BLaER1 treated with 17β-estradiol and CSF1 and Interleukin-3, amounts not matched to agents 10 nM and 100 nM (cell line): Measurements from ENCODE around the gene IGSF22.

Source experiments
- H3K27ac ChIP-seq, 11 experiments: shearing (Covaris generic); formaldehyde crosslinking; 2 replicates each; pipeline ENCODE4 v1.8.1; 2022
- H3K27me3 ChIP-seq, 11 experiments: shearing (Covaris generic); formaldehyde crosslinking; 2 replicates each; pipeline ENCODE4 v1.8.1; 2022
- H3K36me3 ChIP-seq, 11 experiments: shearing (Covaris generic); formaldehyde crosslinking; 2 replicates each; pipeline ENCODE4 v1.8.1; 2022
- H3K4me1 ChIP-seq, 10 experiments: shearing (Covaris generic); formaldehyde crosslinking; 2 replicates each; pipeline ENCODE4 v1.8.1; 2022
- H3K4me2 ChIP-seq, 11 experiments: shearing (Covaris generic); formaldehyde crosslinking; 2 replicates each; pipeline ENCODE4 v1.8.1; 2022
- H3K4me3 ChIP-seq, 10 experiments: shearing (Covaris generic); formaldehyde crosslinking; 2 replicates each; pipeline ENCODE4 v1.8.1; 2022
- H3K9ac ChIP-seq, 11 experiments: shearing (Covaris generic); formaldehyde crosslinking; 2 replicates each; pipeline ENCODE4 v1.8.1; 2022
- H3K9me3 ChIP-seq, 11 experiments: shearing (Covaris generic); formaldehyde crosslinking; replicated peaks in 1 of 11; 2 replicates each; pipeline ENCODE4 v1.8.1; 2022
- H4K20me1 ChIP-seq, 11 experiments: shearing (Covaris generic); formaldehyde crosslinking; 2 replicates each; pipeline ENCODE4 v1.8.1; 2022
- Cebpa-rat ChIP-seq, 11 experiments: shearing (Covaris generic); IDR thresholded peaks; 2 replicates each; pipeline ENCODE4 v1.8.1; 2022

The IGSF22 gene

GRCh38 chr11:18707811-18708340 lies 18.1 kb downstream of the IGSF22 start:
- Histone ChIP-seq H3K9me3 (no peaks in the 10 kb centered on the region; a peak in 2 of 22 replicates), H3K4me2 (no peak overlapping the region), H3K36me3 (peaks cover 0 to 19% (median 0%) of the 10 kb centered on the region in 11 experiments; a peak in 4 of 22 replicates), H4K20me1 (peaks cover 0 to 22% (median 0%) of the 10 kb centered on the region in 11 experiments; a peak in 4 of 22 replicates), H3K4me1 (peaks cover 6 to 16% (median 13%) of the 10 kb centered on the region in 10 experiments; a peak in 16 of 20 replicates), H3K27me3 (peaks cover 16 to 33% (median 25%) of the 10 kb centered on the region in 11 experiments), H3K27ac (no peak overlapping the region), H3K9ac (no peak overlapping the region), H3K4me3 (no peak overlapping the region)
- no peak for TF ChIP-seq Cebpa-rat (IDR thresholded peaks at IDR 0.05)

- Histone ChIP-seq H3K9me3 (no peaks in the 10 kb centered on the region; a peak in 2 of 22 replicates), H3K4me1 (peaks cover 9 to 18% (median 13%) of the 10 kb centered on the region in 10 experiments; a peak in 17 of 20 replicates), H3K4me2 (peak overlapping the region; percentile 8 to 67 (median 57); a peak in 18 of 22 replicates), H3K27me3 (peaks cover 16 to 33% (median 25%) of the 10 kb centered on the region in 11 experiments), H3K36me3 (peaks cover 0 to 32% (median 0%) of the 10 kb centered on the region in 11 experiments; a peak in 8 of 22 replicates), H4K20me1 (peaks cover 0 to 33% (median 0%) of the 10 kb centered on the region in 11 experiments; a peak in 4 of 22 replicates), H3K4me3 (peak overlapping the region in 2 of 10 experiments; percentile 33 to 44; a peak in 3 of 20 replicates), H3K27ac (no peak overlapping the region), H3K9ac (no peak overlapping the region)
- TF ChIP-seq Cebpa-rat (IDR thresholded peaks at IDR 0.05): no peak
These were observed 19.4 kb downstream of the IGSF22 start for GRCh38 chr11:18706330-18707243.

DNA sequence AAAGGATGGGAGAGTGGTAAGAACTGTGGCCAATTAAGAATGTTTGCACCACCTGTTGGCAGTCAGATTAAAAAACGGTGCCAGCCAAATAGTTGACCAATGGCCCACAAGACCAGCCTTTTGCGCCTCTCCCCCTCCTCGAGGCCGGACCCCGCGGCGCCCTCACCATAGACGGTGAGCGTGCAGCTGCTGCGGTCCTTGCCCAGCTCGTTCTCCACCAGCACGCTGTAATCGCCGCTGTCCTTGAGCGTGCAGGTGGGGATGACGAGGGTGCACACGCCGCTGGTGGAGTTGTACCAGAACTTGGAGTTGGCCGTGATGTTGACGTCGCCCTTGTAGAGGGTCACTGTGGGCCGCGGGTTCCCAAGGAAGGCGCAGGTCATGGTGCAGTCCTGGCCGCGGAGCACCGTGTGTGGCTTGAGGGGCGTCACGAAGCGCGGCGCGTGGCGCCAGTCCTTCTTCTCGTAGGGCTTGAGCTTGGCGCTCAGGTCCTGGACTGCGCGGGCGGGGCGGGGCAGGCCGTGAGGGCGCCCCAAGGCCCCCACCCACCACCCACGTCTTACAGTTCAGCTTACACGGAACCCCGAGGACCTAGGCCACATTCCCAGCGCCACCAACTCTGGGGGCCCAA lies 20.2 kb downstream of the IGSF22 start:
- Histone ChIP-seq H3K27ac (no peak overlapping the region), H3K4me1 (peaks cover 11 to 27% (median 15%) of the 10 kb centered on the region in 10 experiments; a peak in 18 of 20 replicates), H3K36me3 (peaks cover 0 to 40% (median 0%) of the 10 kb centered on the region in 11 experiments; a peak in 9 of 22 replicates), H3K9me3 (no peaks in the 10 kb centered on the region; a peak in 2 of 22 replicates), H3K4me2 (peak overlapping the region; percentile 15 to 66 (median 57); a peak in 20 of 22 replicates), H3K27me3 (peaks cover 16 to 33% (median 25%) of the 10 kb centered on the region in 11 experiments), H3K9ac (no peak overlapping the region), H3K4me3 (no peak overlapping the region), H4K20me1 (peaks cover 0 to 38% (median 0%) of the 10 kb centered on the region in 11 experiments; a peak in 4 of 22 replicates)
- no peak for TF ChIP-seq Cebpa-rat (IDR thresholded peaks at IDR 0.05)

GRCh38 chr11:18704698-18705097 lies 21.3 kb downstream of the IGSF22 start:
- H3K4me2 ChIP-seq: no peak overlapping the region
- H3K9me3 ChIP-seq: no peaks in the 10 kb centered on the region; a peak in 2 of 22 replicates
- H3K36me3 ChIP-seq: peaks cover 0 to 41% (median 0%) of the 10 kb centered on the region in 11 experiments; a peak in 9 of 22 replicates
- H3K27ac ChIP-seq: no peak overlapping the region
- H3K27me3 ChIP-seq: peaks cover 16 to 33% (median 25%) of the 10 kb centered on the region in 11 experiments
- H4K20me1 ChIP-seq: peaks cover 0 to 44% (median 0%) of the 10 kb centered on the region in 11 experiments; a peak in 5 of 22 replicates
- no peak overlapping the region for H3K9ac ChIP-seq
- peaks cover 22 to 37% (median 24%) of the 10 kb centered on the region in 10 experiments for H3K4me1 ChIP-seq
- no peak for TF ChIP-seq Cebpa-rat (IDR thresholded peaks at IDR 0.05)
- H3K4me3 ChIP-seq: no peak overlapping the region

DNA sequence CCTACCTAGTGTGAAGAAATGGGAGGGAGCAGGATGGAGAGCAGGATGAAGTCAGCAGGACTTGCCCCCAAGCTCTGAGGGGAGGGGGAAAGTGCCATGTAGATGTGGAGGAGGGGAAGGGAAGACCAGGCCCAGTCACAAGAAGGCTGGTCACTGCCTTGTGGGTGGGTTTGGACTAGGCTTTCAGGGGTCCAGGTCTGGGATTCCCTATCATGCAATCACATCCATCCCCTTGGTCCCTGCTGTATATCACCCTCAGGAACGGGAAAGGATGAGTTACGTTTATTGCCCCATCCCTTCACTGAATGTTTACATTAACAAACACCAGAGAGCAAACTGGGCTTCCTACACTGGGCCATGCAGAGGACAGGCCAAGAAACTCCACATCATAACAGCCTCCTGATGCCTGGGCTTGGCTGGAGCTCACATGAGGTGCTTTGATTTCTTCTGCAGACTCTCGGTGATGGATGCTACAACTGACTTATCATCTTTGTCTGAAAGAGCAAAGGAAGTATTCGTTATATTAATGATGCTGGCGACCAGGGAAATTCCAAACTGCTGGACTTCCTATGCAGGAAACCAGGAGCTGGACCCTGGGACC lies 21.8 kb downstream of the IGSF22 start:
- H3K27ac ChIP-seq: no peak overlapping the region
- peaks cover 16 to 33% (median 25%) of the 10 kb centered on the region in 11 experiments for H3K27me3 ChIP-seq
- peaks cover 27 to 40% (median 29%) of the 10 kb centered on the region in 10 experiments for H3K4me1 ChIP-seq
- no peak overlapping the region for H3K9ac ChIP-seq
- H3K36me3 ChIP-seq: peaks cover 0 to 41% (median 0%) of the 10 kb centered on the region in 11 experiments; a peak in 9 of 22 replicates
- no peak overlapping the region for H3K4me2 ChIP-seq
- TF ChIP-seq Cebpa-rat (IDR thresholded peaks at IDR 0.05): no peak
- H4K20me1 ChIP-seq: peaks cover 0 to 44% (median 0%) of the 10 kb centered on the region in 11 experiments; a peak in 5 of 22 replicates
- H3K4me3 ChIP-seq: no peak overlapping the region
- H3K9me3 ChIP-seq: no peaks in the 10 kb centered on the region; a peak in 2 of 22 replicates

- H3K9me3 ChIP-seq: no peaks in the 10 kb centered on the region; a peak in 2 of 22 replicates
- peaks cover 0 to 44% (median 0%) of the 10 kb centered on the region in 11 experiments; a peak in 5 of 22 replicates for H4K20me1 ChIP-seq
- H3K4me1 ChIP-seq: peaks cover 31 to 43% (median 33%) of the 10 kb centered on the region in 10 experiments
- no peak overlapping the region for H3K27ac ChIP-seq
- no peak for TF ChIP-seq Cebpa-rat (IDR thresholded peaks at IDR 0.05)
- H3K4me3 ChIP-seq: no peak overlapping the region
- no peak overlapping the region for H3K9ac ChIP-seq
- peak overlapping the region in 3 of 11 experiments; percentile 3 to 19 (median 6); a peak in 1 of 22 replicates for H3K4me2 ChIP-seq
- peaks cover 0 to 41% (median 0%) of the 10 kb centered on the region in 11 experiments; a peak in 9 of 22 replicates for H3K36me3 ChIP-seq
- H3K27me3 ChIP-seq: peaks cover 16 to 33% (median 25%) of the 10 kb centered on the region in 11 experiments
These were observed 22.8 kb downstream of the IGSF22 start for GRCh38 chr11:18703001-18703763.

DNA sequence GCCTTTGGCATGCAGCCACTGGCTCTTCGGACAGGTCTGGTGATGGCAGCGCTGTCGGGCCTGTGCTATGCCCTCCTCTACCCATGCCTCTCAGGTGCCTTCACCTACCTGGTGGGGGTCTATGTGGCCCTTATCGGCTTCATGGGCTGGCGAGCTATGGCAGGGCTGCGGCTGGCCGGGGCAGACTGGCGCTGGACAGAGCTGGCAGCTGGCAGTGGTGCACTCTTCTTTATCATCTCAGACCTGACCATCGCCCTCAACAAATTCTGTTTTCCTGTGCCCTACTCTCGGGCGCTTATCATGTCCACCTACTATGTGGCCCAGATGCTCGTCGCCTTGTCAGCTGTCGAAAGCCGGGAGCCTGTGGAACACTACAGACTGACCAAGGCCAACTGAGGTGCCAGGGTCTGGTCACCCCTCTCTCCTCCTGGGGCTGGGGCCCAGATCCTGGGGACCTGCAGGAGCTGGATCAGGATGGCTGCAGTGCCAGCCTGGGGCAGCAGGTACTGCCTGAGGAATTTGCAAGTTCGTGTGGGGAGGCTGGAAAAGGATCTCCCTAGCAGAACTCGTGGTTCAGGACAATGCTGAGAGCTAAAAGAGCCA lies 24.3 kb downstream of the IGSF22 start:
- H3K4me1 ChIP-seq: peaks cover 31 to 55% (median 44%) of the 10 kb centered on the region in 10 experiments
- H3K9ac ChIP-seq: no peak overlapping the region; a peak in 1 of 22 replicates
- H3K4me2 ChIP-seq: peak overlapping the region in 2 of 11 experiments; percentile 96 to 98; a peak in 3 of 22 replicates
- no peak overlapping the region for H3K4me3 ChIP-seq
- no peak overlapping the region for H3K27ac ChIP-seq
- peaks cover 0 to 41% (median 0%) of the 10 kb centered on the region in 11 experiments; a peak in 9 of 22 replicates for H3K36me3 ChIP-seq
- peaks cover 14 to 23% (median 18%) of the 10 kb centered on the region in 11 experiments for H3K27me3 ChIP-seq
- no peak for TF ChIP-seq Cebpa-rat (IDR thresholded peaks at IDR 0.05)
- H3K9me3 ChIP-seq: no peaks in the 10 kb centered on the region; a peak in 2 of 22 replicates
- H4K20me1 ChIP-seq: peaks cover 0 to 44% (median 0%) of the 10 kb centered on the region in 11 experiments; a peak in 5 of 22 replicates
